ENCODE measurements around the gene UBE2R2. TPM values are rescaled to one million over a fixed set of nuclear protein-coding genes. Genes with fewer than 3 reads are reported as not detected.

The UBE2R2 gene
- total RNA-seq, 6 donors from 2014 or later = 24.6 to 33.6 (median 28.8) TPM

DNA sequence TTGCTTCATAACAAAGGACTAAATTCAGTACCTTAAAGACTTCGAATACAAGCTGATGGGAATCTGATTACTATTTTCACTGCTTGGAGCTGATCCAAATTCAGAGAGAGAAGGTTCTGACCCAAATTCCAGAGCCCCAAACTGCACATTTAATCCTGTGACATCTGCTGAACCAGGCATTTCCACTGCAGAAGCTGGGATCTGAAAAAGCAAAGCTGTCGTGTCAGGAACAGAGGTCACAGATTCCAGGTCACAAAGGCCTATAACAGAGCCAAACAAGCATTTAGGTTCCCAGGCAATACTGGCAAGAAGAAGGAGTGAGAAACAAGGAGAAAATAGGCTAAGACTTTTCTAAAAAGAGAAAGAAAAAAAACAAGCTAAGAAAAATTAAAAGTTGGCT lies 126.4 kb downstream of the UBE2R2 start:
- no peak overlapping the region for H3K4me3 ChIP-seq
- TF ChIP-seq EP300 (IDR thresholded peaks at IDR 0.05) = no peak
- no peak for TF ChIP-seq POLR2A (IDR thresholded peaks at IDR 0.05)
- peaks cover 4 to 73% (median 21%) of the 10 kb centered on the region in 4 donors for H3K36me3 ChIP-seq
- no peaks in the 10 kb centered on the region for H3K9me3 ChIP-seq
- peaks cover 0 to 3% (median 0%) of the 10 kb centered on the region in 4 donors for H3K4me1 ChIP-seq
- WGBS, 2 donors = 69 to 76% methylated on average over 2 of the region's 2 CpGs
- ATAC-seq (ENCODE audit: low FRiP score in 2 of 2) (no peak), DNase-seq (no peak)
- no peak overlapping the region for H3K27ac ChIP-seq
- no peaks in the 10 kb centered on the region for H3K27me3 ChIP-seq

- Histone ChIP-seq H3K36me3 (peaks cover 4 to 60% (median 17%) of the 10 kb centered on the region in 4 donors), H3K27me3 (no peaks in the 10 kb centered on the region), H3K27ac (no peak overlapping the region), H3K4me1 (peaks cover 0 to 3% (median 0%) of the 10 kb centered on the region in 4 donors), H3K4me3 (no peak overlapping the region), H3K9me3 (no peaks in the 10 kb centered on the region)
- ATAC-seq (ENCODE audit: low FRiP score in 2 of 2) = peak in 1 of 2 donors; percentile 37
- no peak for TF ChIP-seq EP300 (IDR thresholded peaks at IDR 0.05)
- TF ChIP-seq CTCF (IDR thresholded peaks at IDR 0.05) = no peak
- TF ChIP-seq POLR2A (IDR thresholded peaks at IDR 0.05) = no peak
- TF ChIP-seq POLR2AphosphoS5 (IDR thresholded peaks at IDR 0.05) = no peak
- DNase-seq = no peak
- WGBS, 2 donors = 90% methylated on average over 3 of the region's 3 CpGs
These were observed 130.0 kb downstream of the UBE2R2 start for GRCh38 chr9:33946779-33947535.

- H3K4me3 ChIP-seq = no peak overlapping the region
- H3K36me3 ChIP-seq = peaks cover 4 to 58% (median 12%) of the 10 kb centered on the region in 4 donors
- DNase-seq (no peak), ATAC-seq (ENCODE audit: low FRiP score in 2 of 2) (no peak)
- no peak for TF ChIP-seq POLR2A (IDR thresholded peaks at IDR 0.05)
- TF ChIP-seq EP300 (IDR thresholded peaks at IDR 0.05) = no peak
- TF ChIP-seq POLR2AphosphoS5 (IDR thresholded peaks at IDR 0.05) = no peak
- no peak for TF ChIP-seq CTCF (IDR thresholded peaks at IDR 0.05)
- WGBS, 2 donors = 88 to 92% methylated on average over 1 of the region's 1 CpG
- H3K27ac ChIP-seq = no peak overlapping the region
- H3K4me1 ChIP-seq = peaks cover 0 to 3% (median 0%) of the 10 kb centered on the region in 4 donors
- no peaks in the 10 kb centered on the region for H3K9me3 ChIP-seq
- H3K27me3 ChIP-seq = no peaks in the 10 kb centered on the region
These were observed 133.4 kb downstream of the UBE2R2 start for GRCh38 chr9:33950371-33950770.

- DNase-seq = no peak
- WGBS, 2 donors = 79 to 82% methylated on average over 2 of the region's 2 CpGs
- H3K4me1 ChIP-seq = no peaks in the 10 kb centered on the region
- ATAC-seq (ENCODE audit: low FRiP score in 2 of 2) = no peak
- no peaks in the 10 kb centered on the region for H3K27me3 ChIP-seq
- no peak overlapping the region for H3K27ac ChIP-seq
- no peaks in the 10 kb centered on the region for H3K9me3 ChIP-seq
- peaks cover 4 to 59% (median 18%) of the 10 kb centered on the region in 4 donors for H3K36me3 ChIP-seq
- no peak overlapping the region for H3K4me3 ChIP-seq
- TF ChIP-seq POLR2AphosphoS5 (IDR thresholded peaks at IDR 0.05) (no peak), EP300 (IDR thresholded peaks at IDR 0.05) (no peak), CTCF (IDR thresholded peaks at IDR 0.05) (no peak), POLR2A (IDR thresholded peaks at IDR 0.05) (no peak)
These were observed 135.1 kb downstream of the UBE2R2 start for GRCh38 chr9:33952066-33952465.

GRCh38 chr9:33956544-33956943 lies 139.6 kb downstream of the UBE2R2 start:
- Histone ChIP-seq H3K4me3 (no peak overlapping the region), H3K27ac (no peak overlapping the region), H3K27me3 (no peaks in the 10 kb centered on the region), H3K36me3 (peaks cover 0 to 61% (median 24%) of the 10 kb centered on the region in 4 donors), H3K4me1 (no peaks in the 10 kb centered on the region), H3K9me3 (no peaks in the 10 kb centered on the region)
- TF ChIP-seq CTCF (IDR thresholded peaks at IDR 0.05) (no peak), EP300 (IDR thresholded peaks at IDR 0.05) (no peak), POLR2A (IDR thresholded peaks at IDR 0.05) (no peak), POLR2AphosphoS5 (IDR thresholded peaks at IDR 0.05) (no peak)
- DNase-seq (no peak), ATAC-seq (ENCODE audit: low FRiP score in 2 of 2) (no peak)
- 81 to 95% methylated on average over 4 of the region's 4 CpGs for WGBS, 2 donors

Measured in upper lobe of left lung (tissue), 6 donors.